NCI-H1048 (cell line): ENCODE results near the gene HOTAIR.
A peak's percentile ranks its signal among the peaks of the same experiment; 100 is the strongest.

Experiments
- DNase-seq: peaks from one replicate; lab custom pipeline; 2025; lab: John Stamatoyannopoulos, UW

The HOTAIR gene

DNA sequence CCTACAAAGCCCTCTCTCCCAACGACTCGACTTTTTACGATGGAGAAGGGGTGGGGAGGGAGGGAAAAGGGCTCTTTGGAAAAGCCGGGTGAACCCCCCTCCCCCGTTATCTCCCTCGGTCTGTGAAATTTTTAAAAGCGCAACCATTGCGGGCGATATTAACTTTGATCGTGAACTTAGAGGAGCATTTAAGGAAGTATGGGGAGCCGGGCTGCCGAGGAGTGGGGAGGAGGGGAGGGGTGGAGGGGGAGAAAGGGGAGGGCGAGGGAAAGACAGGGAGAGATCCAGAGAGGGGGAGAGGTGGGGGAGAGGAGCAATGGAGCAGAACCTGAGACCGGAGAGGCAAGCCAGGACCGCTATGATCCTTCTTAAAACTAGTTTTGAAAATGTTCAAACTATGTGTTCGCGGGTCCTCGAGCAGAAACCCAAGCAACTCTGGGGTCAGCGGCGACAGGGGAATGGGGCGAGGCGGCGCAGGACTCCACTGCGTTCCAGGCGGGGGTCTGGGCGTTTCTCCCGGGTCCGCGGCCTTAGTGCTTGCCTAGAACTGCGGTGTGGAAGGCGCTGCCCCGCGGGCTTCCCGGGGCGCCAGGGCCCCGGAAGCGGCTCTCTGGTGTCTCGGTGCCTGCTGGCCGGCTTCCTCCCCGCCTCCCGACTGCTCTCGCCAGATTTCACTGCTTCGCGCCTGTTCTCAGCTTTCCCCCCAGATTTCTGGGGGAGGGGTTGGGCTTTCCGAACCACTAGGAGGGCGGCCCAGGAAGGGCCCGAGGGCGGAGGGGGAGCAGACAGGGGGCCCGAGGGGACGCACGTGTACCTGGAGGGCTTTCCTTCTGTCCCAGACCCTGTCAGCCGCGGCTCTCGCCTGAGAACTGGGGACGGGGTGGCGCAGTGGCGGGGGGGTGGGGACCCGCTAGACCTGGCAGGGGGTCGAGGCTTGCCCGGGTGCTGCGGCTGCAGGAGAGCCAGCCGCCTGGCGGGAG, at the start of gene HOTAIR:
Gene HOTAIR, minus strand, starts transcription at position 871 of the 980 bp plus-strand sequence.
- DNase-seq = no peak

DNA sequence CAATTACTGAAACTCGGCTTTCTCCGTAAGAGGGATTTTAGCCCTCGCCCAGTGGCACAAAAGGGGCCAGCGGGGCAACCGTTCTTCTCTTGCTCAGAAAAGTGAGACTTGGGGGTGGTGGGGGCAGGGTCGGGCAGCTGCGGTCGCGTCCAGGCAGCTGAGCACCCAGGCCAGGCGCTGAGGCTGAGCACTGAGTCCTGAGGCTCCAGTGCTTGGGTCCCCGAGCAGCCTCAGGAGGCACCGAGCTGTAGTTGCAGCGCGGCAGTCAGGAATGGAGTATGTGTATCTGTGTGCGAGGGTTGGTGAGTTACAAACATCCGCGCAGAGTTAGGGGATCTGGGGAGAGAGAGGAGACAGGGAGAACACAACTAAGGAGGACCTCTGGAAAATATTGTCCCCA, 49.4 kb upstream of the HOTAIR start:
- no peak for DNase-seq

DNA sequence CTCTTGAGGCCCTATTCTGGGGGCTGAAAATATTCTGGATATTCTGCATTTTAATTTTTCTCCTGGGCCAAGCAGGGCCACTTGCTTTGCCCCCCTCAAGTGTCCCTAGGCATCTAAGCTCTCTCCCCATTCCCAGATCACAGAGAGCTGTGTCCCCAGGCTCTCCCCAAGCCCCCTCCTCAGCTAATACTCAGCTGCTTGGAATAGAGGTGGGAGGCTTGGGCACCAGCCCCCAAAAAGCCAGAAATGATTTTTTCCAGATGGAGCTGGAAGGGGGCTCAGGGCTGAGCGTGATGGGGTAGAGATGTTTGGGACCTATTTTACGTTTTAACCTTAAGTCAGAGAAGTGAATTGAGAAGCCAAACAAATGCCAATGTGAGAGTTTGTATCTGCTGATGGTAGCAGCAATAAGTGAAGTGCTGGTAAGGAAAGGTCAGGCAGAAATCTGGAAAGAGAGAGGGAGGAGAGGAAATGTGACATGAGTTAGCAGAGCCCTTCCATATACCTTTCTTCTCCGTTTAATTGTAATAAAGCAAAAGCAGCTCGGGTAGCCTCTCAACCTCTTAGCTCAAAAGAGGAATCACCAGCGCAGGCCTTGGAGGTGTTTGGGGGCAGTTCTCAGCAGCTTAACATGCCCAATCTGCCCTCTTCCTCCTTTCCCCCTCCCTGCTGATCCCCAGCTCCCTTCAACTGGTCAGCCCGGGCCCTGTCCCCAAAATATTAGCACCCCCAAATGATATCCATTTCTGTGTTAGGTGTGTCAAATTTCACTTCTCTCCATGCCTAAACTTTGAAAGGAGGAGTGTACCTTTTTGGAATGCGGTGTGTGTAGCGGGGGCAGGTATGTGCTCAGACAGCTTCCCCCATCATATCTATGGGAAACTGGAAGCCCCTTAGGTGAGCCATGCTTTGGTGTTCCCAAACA, 48.5 kb upstream of the HOTAIR start:
- DNase-seq = no peak

DNA sequence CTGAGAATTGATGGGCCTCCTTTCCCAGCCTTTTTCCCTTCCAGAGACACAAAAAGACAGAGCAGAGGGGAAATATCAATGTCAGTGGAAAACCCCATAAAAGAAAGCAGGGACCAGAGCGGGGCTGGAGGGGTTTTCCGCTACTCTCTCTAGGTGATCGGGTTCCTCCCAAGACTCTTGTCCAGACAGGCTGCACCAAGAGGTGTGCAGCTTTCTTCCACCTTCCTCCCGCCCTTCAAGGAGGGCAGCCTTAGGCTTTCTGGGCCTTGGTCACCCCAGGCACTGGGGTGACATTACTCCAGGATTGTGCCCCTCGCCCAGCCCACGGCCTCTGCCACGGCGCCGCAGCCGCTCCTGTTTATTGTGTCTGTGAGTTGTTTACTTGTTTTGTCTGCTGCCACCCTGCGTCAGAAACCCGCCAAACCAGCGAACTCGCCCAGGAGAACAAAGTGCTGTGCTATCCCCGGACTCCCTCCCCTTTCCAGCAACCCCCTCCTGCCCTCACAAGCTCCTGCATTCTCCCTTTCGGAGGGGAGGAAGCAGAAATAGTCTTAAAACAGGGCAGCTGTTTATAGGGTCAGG, 46.8 kb upstream of the HOTAIR start:
- DNase-seq = no peak

DNA sequence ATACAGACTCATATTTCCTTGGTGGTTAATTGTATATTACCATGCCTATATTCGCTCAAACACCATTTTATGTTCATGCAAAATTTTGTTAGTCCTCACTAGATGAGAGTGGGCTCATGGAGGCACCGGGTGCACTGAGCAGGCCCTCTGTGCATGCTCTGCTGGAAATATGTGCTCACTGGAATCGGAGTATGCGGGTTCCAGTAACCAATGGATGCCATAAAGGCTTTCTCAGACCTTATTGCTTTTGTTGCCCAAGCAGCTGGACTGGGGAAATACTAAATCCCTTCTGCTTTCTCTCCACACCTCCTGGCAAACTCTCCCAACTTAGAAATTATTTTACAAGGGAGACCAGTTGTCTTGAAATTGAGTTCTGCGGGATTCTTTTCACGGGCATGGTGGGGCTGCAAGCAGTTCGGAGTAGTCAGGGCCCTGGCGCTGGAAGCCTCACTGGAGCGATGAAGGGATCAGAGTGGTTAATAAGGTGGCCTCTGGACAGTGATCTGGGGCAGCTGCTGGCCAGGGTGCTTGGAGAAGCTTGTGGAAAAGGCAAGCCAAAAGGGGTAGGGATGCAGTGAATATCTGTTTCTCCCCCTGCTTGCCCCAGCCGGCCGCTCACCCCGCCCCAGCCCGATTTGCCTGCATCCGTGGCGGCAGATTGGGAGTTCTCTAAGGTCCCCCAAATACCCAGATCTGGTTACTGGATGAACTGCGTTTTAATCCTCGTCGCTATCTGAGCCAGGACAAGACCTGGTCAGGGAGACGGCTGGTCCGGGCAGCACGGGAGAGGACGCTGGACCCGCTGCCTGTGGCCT, 46.0 kb upstream of the HOTAIR start:
- no peak for DNase-seq

DNA sequence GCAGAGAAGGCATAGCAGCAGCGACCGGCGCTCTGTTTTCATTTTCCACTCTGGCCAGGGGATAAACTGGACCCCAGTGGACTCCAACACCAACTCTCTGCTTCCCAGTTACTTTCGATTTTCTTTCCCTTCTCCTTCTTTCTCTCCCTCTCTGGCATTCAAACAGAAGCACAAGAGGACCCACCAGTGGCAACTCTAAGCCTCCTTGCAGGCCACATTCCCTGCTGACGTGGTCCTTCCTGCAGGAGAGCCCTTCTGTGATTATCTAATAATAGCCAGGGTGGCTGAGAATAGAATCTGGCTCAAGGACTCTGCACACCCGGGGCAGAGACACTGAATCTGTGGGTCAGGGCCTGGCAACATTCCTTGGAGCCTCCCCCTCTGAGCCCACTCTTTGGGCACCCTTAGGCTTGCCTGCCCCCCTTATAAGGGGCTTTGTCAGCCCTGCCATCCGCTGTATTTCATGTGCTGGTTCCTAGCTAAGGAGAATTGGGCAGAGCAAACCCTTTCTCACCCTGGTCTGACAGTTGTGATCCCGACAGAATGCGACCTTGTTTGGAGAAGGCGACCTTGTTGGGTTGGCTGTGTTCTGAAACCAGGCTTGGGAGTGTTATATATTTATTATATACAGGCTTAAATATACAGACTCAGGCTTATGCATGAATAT, 45.3 kb upstream of the HOTAIR start:
- DNase-seq = no peak

DNA sequence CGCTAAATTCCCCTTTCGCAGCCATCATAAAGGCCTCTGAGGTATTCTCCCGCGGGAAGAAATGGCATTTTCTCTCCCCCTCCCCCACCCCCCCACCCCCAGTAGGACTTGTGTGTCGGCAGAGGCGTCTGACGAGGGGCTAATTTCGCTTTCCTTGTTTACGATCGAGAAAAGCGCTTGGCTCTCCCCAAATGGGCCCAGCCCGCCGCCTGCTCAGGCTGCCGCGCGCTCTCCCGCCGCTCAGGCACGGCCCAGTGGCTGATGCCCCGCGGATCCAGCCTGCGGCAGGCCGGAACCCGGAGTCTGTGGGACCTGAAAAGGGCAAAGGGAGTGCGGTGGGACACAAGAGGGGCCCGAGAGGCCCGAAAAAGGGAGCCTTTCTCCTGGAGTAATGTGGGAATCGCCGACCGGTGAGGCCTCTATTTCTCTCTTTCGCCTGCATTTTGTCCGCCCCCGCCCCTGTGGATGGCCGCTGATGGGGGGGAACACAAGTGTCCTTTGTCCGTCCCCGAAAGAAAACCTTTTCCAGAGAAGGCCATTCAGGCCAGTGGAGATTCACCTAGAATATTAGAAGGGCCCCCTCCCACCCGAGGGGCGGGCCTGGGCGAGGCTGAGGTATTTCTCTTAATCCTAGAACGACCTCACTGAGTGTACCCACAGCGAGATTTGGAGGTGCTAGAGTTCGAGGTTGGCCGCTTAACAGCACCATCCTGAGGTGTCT, 44.5 kb upstream of the HOTAIR start:
- DNase-seq = no peak

DNA sequence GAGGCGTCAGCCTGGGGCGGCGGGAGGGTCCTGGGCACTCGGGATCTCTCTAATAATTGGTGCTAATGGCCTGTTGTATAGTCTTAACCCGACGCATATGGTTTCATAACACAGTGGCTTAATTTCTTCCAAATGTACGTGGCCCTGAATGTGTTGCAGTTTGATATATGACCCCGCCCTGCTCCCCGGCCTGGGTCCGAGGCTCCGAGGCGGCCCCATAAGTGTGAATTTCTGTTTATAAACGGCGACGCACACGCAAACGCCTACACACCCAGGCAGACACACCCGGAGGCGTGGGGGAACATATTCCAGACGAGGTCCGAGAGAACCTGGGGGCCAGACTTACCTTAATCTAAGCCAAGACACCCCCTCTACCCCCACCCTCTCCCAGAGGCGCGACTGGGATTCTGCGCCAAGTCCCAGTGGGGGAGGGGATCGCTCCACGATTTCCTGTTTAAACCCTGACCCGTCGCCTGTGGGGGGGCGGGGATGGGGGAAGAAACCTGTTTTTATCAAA, 43.8 kb upstream of the HOTAIR start:
- DNase-seq = no peak

DNA sequence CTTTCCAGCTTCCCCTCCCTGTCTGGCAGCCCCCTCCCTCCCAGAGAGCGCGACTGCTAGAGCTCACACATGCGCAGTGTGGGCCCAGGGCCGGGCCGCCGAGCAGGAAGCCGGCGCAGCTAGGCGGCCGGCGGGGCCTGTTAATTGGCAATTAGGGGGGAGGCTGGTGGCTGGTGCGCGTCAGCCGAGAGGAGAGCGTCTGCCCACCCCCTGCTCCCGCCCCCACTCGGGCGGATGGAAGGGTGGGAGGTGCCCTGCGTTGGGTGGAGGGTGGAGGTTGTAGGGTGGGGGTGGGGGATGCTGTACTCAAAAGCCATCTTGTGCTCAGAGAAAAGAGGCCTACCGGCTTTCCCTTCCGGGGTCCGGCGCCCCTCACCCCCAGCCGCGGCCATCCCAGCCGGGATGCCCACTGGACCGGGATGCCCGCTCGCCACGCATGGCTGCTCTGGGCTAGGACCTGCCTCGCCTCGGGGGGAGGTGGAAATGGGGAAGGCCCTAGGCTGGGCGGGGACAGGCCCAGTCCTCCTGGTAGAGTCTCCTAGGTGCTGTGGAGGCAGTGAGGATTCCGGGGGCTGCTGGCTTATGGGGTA, 43.2 kb upstream of the HOTAIR start:
- DNase-seq = peak; percentile 94

DNA sequence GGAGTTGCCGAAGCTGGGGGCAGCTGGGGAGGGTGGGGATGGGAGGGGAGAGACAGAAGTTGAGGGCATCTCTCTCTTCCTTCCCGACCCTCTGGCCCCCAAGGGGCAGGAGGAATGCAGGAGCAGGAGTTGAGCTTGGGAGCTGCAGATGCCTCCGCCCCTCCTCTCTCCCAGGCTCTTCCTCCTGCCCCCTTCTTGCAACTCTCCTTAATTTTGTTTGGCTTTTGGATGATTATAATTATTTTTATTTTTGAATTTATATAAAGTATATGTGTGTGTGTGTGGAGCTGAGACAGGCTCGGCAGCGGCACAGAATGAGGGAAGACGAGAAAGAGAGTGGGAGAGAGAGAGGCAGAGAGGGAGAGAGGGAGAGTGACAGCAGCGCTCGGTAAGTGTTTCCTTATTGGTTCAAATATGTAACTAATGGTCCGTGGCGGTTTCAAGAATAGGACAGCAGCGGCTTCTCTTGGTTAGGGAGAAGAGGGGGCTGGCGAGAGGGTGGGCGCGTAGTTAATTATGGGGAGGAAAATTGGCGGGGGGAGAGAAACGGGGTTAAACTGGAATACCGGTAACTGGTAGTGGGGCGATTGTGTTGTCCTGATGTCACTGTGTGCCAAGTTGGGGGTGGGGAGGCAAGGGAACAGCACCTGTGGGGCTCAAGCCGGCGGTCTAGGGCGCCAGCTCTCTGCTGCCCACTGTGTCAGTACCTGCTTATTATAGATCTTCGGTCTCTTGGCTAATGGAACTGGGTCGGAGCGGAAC, 42.5 kb upstream of the HOTAIR start:
- no peak for DNase-seq

DNA sequence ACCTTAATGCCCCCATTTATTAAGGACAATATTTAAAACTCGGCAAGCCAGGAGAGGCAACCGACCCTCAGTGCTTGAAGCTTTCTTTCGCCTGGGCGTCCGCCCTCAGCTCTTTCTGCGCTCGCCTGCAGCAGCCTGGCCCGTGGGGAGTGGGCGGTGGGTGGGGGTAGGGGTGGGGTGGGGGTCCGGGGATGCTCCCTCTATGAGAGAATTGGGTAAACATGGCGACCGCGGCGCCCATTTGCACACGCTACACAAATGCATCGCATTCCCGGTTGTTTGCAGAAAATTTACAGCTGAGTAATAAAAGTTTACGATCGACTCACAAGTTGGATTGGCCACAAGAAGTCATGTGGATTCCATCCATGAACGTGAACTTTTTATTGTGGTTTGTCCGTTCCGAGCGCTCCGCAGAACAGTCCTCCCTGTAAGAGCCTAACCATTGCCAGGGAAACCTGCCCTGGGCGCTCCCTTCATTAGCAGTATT, 41.8 kb upstream of the HOTAIR start:
- peak; percentile 75 for DNase-seq

DNA sequence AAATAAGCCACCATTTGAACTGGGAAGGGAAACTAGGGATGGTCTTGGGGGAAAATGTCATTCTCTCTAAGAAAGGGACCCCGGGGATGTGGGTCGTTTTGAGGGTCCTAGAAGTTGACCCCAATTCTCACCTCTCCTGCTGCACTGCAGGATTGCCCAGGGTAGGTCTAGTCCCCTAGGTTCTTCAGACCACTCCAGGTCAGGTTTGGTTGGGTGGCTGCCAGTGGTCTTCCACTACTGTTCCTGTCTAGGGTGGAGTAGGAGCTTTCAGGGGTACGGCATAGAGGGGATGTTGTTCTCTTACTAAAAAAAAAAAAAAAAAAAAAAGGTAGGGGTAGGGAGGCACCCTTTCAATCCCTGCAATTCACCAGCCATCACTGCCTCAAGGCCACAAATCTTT, 41.3 kb upstream of the HOTAIR start:
- DNase-seq = no peak

DNA sequence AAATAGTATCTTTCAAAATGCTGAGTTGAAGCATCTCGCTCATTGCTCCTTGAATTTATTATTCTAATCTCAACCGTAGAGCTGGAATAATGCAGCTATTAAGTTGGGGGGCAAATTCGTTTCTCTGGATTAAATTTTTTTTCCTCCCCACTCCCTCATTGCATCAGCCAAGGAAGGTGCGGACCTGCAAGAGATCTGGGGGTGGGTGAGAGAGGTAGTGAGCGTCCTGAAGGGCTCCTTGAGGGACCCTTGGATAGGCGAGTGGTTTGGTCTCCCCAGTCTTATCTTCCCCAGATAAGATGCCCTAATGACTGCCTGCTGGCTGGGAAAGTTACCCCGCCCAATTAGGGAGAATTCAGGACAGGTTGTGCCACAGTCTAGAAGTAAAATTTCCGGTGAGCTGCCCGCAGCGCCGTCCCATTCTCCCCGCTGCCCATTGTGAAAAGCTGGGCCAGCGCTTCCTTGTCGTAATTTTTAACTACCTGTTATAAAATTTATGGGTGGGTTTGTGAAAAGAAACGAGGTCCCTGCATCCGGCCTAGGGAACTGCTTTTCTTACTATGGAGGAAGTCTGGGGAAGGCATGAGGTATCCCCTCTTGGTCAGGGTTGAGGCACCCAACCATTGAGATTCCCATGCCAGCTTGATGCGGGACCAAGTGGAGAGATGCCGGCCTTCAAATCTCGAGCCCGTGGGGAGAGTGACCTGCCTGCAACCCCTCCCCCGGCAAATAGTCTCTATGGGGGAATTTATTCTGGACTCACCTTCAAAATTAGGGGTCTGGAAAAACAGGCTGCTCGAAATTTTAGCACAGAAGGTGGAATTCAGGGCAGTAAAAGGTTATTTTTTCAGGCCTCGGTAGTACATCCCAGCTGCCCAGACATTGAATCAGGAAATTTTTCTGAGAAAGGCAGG, 40.5 kb upstream of the HOTAIR start:
- no peak for DNase-seq

DNA sequence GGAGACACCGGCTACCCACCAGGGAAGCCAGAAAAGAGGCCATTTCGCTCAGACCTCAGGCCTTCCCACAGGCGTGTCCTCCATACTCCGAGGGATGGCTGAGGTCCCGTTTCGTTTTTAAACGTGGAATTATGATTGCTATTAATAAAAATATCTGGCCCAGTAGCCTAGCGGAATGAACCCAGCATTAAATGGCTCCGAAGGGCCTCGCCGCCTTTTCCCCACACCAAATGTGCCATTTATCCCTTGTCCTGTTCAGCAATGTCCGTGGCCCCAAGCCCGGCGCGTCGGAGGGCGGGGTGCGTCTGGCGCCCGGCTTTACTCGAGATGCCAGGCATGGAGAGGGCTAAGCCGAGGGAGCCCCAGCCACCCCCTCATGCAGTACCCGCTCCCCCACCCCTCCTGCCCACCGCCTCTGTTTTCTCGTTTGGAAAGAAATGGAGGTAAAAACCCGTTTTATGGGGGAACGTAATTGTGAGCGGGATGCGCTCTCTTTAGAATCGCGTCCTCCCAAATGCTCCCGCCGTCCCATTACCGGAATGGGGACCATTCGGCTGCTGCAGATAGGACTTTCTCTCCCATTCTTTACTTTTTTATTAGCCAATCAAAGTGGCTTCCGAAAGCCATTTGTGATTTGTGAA, 39.7 kb upstream of the HOTAIR start:
- DNase-seq = no peak

DNA sequence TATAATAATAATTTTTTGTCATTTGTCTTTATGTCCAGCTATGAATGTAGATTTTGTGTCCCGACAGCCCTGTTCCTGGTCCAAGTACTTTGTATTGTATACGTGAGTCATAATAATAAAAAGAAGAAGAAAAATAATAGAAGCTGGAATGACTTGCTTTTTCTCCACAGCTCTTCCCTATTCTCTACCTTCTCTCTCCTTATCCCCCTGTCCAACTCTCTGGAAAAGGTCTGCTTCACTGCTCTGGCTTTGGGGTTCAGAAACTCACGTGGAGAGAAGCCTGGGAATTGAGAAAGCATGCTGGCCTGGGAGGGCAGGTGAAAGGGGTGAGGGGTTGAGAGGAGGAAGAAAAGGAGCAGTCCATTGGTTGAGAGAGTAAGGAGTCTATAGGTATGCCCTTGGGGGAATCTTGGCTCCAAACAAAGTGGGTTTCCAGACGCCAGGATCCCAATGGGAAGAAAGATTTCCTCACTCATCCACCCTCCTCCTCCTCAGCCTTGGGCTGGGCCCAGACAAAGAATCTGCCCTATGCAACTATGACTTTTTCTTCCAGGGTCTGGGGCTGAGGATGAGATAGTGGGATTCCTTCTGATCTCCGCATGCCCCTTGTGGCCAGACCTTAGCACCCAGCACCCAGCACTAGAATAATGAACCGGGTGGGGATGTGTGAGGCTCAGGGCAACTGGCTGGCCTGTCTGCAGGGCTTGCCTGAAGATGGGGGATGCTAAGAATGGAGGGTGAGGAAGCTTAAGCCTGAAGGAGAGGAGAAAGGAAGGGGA, 38.1 kb upstream of the HOTAIR start:
- DNase-seq = no peak
